Parathyroid adenoma (tissue), 2 donors: ENCODE data around the gene GAGE12D.
"Not testable (repeated sequence)": the region's sequence is repeated elsewhere in the genome, so short reads cannot be mapped to it uniquely, and the experiment has no call there.

Experiments
- H2AFZ ChIP-seq: fragments of 300-600 bp; sonication (generic); one replicate; pipeline ENCODE4 v1.7.0; 2017; ENCODE audit warnings: antibody characterized with exemption, mild to moderate bottlenecking
- H3K27ac ChIP-seq: fragments of 300-600 bp; sonication (generic); one replicate; pipeline ENCODE4 v1.7.0; 2017
- H3K27me3 ChIP-seq: fragments of 300-600 bp; sonication (generic); one replicate; pipeline ENCODE4 v1.7.0; 2017; ENCODE audit warnings: low read length; ENCODE audit not compliant: control insufficient read depth, insufficient read depth
- H3K36me3 ChIP-seq: fragments of 300-600 bp; sonication (generic); one replicate; pipeline ENCODE4 v1.7.0; 2017; ENCODE audit warnings: low read length; ENCODE audit not compliant: control insufficient read depth, insufficient read depth
- H3K4me1 ChIP-seq: fragments of 300-600 bp; sonication (generic); one replicate; pipeline ENCODE4 v1.7.0; 2017; ENCODE audit warnings: control low read depth
- H3K4me2 ChIP-seq: fragments of 300-600 bp; sonication (generic); one replicate; pipeline ENCODE4 v1.7.0; 2017; ENCODE audit warnings: low read length
- H3K4me3 ChIP-seq: fragments of 300-600 bp; sonication (generic); one replicate; pipeline ENCODE4 v1.7.0; 2017; ENCODE audit warnings: low read depth, low read length
- H3K79me2 ChIP-seq: fragments of 300-600 bp; sonication (generic); one replicate; pipeline ENCODE4 v1.7.0; 2017; ENCODE audit warnings: control low read depth
- H3K9ac ChIP-seq: fragments of 300-600 bp; sonication (generic); one replicate; pipeline ENCODE4 v1.7.0; 2017; ENCODE audit warnings: mild to moderate bottlenecking
- H3K9me3 ChIP-seq: fragments of 300-600 bp; sonication (generic); one replicate; pipeline ENCODE4 v1.7.0; 2017; ENCODE audit warnings: low read length; ENCODE audit not compliant: control insufficient read depth
- donor health status: primary hyperparathyroidism.

The GAGE12D gene, protein sequence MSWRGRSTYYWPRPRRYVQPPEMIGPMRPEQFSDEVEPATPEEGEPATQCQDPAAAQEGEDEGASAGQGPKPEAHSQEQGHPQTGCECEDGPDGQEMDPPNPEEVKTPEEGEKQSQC

DNA sequence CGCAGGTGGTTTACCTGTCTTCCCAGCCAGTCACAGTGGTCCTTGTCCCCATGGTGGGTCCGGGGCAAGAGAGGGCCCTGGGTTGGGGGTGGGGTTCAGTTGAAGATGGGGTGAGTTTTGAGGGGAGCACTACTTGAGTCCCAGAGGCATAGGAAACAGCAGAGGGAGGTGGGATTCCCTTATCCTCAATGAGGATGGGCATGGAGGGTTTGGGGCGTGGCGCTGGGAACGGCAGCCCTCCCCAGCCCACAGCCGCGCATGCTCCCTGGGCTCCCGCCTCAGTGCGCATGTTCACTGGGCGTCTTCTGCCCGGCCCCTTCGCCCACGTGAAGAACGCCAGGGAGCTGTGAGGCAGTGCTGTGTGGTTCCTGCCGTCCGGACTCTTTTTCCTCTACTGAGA, at the start of gene GAGE12D:
GAGE12D (plus strand) TSS at position 301 of the 400 bp plus-strand sequence. CDS start 1,155 bp downstream, outside the sequence.
- not testable (repeated sequence) for H3K27me3 ChIP-seq, H3K4me2 ChIP-seq, H3K36me3 ChIP-seq, H3K4me3 ChIP-seq, H3K4me1 ChIP-seq, H2AFZ ChIP-seq, H3K27ac ChIP-seq, H3K9ac ChIP-seq, H3K79me2 ChIP-seq, H3K9me3 ChIP-seq

- not testable (repeated sequence) for H3K9me3 ChIP-seq, H3K4me2 ChIP-seq, H3K79me2 ChIP-seq, H3K4me1 ChIP-seq, H3K27me3 ChIP-seq, H3K4me3 ChIP-seq, H3K27ac ChIP-seq, H3K36me3 ChIP-seq, H3K9ac ChIP-seq, H2AFZ ChIP-seq
Measured at GRCh38 chrX:49531877-49532276, 9.7 kb upstream of the GAGE12D start, which contains the start of gene GAGE12C. GAGE12C (plus strand) TSS chrX:49532177; CDS start chrX:49533332, 1,155 bp downstream.

DNA sequence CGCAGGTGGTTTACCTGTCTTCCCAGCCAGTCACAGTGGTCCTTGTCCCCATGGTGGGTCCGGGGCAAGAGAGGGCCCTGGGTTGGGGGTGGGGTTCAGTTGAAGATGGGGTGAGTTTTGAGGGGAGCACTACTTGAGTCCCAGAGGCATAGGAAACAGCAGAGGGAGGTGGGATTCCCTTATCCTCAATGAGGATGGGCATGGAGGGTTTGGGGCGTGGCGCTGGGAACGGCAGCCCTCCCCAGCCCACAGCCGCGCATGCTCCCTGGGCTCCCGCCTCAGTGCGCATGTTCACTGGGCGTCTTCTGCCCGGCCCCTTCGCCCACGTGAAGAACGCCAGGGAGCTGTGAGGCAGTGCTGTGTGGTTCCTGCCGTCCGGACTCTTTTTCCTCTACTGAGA, 9.5 kb downstream of the GAGE12D start, which contains the start of gene GAGE12E:
GAGE12E (plus strand) TSS at position 301 of the 400 bp plus-strand sequence. CDS start 1,155 bp downstream, outside the sequence.
- not testable (repeated sequence) for H3K9ac ChIP-seq, H3K36me3 ChIP-seq, H3K4me2 ChIP-seq, H2AFZ ChIP-seq, H3K79me2 ChIP-seq, H3K27ac ChIP-seq, H3K27me3 ChIP-seq, H3K4me1 ChIP-seq, H3K4me3 ChIP-seq, H3K9me3 ChIP-seq

GRCh38 chrX:49560542-49560941, 19.0 kb downstream of the GAGE12D start, which contains the start of gene GAGE12F:
GAGE12F (plus strand) TSS chrX:49560842; CDS start chrX:49561997, 1,155 bp downstream.
- H3K79me2 ChIP-seq, H3K4me3 ChIP-seq, H3K36me3 ChIP-seq, H3K27ac ChIP-seq, H3K4me1 ChIP-seq, H3K9ac ChIP-seq, H3K27me3 ChIP-seq, H3K9me3 ChIP-seq, H2AFZ ChIP-seq, H3K4me2 ChIP-seq: not testable (repeated sequence)

- not testable (repeated sequence) for H3K27ac ChIP-seq, H3K4me3 ChIP-seq, H3K9ac ChIP-seq, H3K36me3 ChIP-seq, H3K4me2 ChIP-seq, H3K79me2 ChIP-seq, H3K4me1 ChIP-seq, H2AFZ ChIP-seq, H3K9me3 ChIP-seq, H3K27me3 ChIP-seq
Measured at GRCh38 chrX:49568728-49569127, 27.2 kb downstream of the GAGE12D start.

DNA sequence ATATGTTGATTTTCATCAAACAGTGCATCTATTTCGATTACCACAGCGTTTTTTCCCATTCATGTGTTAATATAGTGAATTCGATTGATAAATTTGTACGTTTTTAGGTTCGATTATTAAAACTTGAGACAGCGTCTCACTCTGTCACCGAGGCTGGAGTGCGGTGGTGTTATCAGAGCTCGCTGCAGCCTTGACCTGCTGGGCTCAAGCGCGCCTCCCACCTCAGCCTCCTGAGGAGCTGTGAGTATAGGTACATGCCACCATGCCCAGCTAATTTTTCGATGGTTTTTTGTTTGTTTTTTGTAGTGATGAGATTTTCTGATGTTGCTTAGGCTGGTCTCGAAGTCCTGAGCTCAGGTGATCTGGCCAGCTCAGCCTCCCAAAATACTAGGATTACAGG, 27.6 kb downstream of the GAGE12D start:
- H3K79me2 ChIP-seq, H3K4me3 ChIP-seq, H2AFZ ChIP-seq, H3K27ac ChIP-seq, H3K36me3 ChIP-seq, H3K27me3 ChIP-seq, H3K4me1 ChIP-seq, H3K4me2 ChIP-seq, H3K9ac ChIP-seq, H3K9me3 ChIP-seq: not testable (repeated sequence)

DNA sequence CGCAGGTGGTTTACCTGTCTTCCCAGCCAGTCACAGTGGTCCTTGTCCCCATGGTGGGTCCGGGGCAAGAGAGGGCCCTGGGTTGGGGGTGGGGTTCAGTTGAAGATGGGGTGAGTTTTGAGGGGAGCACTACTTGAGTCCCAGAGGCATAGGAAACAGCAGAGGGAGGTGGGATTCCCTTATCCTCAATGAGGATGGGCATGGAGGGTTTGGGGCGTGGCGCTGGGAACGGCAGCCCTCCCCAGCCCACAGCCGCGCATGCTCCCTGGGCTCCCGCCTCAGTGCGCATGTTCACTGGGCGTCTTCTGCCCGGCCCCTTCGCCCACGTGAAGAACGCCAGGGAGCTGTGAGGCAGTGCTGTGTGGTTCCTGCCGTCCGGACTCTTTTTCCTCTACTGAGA, 28.6 kb downstream of the GAGE12D start, which contains the start of gene GAGE12G:
GAGE12G (plus strand) TSS at position 301 of the 400 bp plus-strand sequence. CDS start 1,155 bp downstream, outside the sequence.
- H3K4me3 ChIP-seq, H2AFZ ChIP-seq, H3K36me3 ChIP-seq, H3K9ac ChIP-seq, H3K27ac ChIP-seq, H3K79me2 ChIP-seq, H3K9me3 ChIP-seq, H3K4me1 ChIP-seq, H3K27me3 ChIP-seq, H3K4me2 ChIP-seq: not testable (repeated sequence)

GRCh38 chrX:49579649-49580048, 38.1 kb downstream of the GAGE12D start, which contains the start of gene GAGE12H:
GAGE12H (plus strand) TSS chrX:49579949; CDS start chrX:49581104, 1,155 bp downstream.
- not testable (repeated sequence) for H3K4me2 ChIP-seq, H3K27me3 ChIP-seq, H3K4me1 ChIP-seq, H3K79me2 ChIP-seq, H3K9ac ChIP-seq, H3K27ac ChIP-seq, H3K4me3 ChIP-seq, H3K9me3 ChIP-seq, H3K36me3 ChIP-seq, H2AFZ ChIP-seq

DNA sequence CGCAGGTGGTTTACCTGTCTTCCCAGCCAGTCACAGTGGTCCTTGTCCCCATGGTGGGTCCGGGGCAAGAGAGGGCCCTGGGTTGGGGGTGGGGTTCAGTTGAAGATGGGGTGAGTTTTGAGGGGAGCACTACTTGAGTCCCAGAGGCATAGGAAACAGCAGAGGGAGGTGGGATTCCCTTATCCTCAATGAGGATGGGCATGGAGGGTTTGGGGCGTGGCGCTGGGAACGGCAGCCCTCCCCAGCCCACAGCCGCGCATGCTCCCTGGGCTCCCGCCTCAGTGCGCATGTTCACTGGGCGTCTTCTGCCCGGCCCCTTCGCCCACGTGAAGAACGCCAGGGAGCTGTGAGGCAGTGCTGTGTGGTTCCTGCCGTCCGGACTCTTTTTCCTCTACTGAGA, 47.7 kb downstream of the GAGE12D start, which contains the start of gene GAGE2A:
GAGE2A (plus strand) TSS at position 301 of the 400 bp plus-strand sequence. CDS start 1,155 bp downstream, outside the sequence.
- not testable (repeated sequence) for H3K9ac ChIP-seq, H3K79me2 ChIP-seq, H3K9me3 ChIP-seq, H3K27ac ChIP-seq, H3K4me1 ChIP-seq, H2AFZ ChIP-seq, H3K36me3 ChIP-seq, H3K4me3 ChIP-seq, H3K27me3 ChIP-seq, H3K4me2 ChIP-seq

DNA sequence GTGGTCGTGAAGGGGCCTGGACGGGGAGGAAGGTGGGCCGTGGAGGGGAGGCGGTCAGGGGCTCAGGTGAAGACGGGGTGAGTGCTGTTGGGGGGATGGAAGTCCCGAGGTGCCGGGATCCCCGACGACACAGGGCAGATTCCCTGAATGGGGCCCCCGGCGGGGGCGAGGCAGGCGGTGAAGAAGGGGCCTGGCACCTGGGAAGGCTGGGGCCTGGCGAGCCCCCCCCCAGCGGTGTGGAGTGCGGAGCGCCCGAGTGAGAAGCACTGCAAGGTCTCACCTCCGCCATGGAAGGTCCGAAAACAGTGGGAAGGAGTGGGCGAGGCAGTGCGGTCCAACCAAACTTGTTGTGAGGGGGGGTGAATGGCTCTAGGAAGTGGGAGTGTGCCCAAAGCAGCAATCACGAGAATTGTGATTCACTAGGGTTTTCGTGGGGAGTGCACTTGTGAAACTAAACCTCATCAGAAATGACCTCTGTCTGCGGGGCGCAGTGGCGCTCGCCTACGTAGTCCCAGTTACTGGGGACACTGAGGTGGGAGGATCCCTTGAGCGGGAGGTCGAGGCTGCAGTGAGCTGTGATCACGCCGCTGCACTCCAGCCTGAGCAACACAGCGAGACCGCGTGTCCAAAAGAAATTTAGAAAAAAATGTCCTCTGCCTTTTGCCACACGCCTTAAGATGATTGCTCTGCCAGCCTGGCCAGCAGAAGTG, 48.4 kb downstream of the GAGE12D start:
- not testable (repeated sequence) for H3K9me3 ChIP-seq, H3K36me3 ChIP-seq, H3K4me3 ChIP-seq, H3K79me2 ChIP-seq, H3K4me1 ChIP-seq, H3K27ac ChIP-seq, H3K27me3 ChIP-seq, H2AFZ ChIP-seq, H3K9ac ChIP-seq, H3K4me2 ChIP-seq

GRCh38 chrX:49590488-49590887, 49.0 kb downstream of the GAGE12D start:
- H3K4me1 ChIP-seq, H3K79me2 ChIP-seq, H2AFZ ChIP-seq, H3K36me3 ChIP-seq, H3K9ac ChIP-seq, H3K9me3 ChIP-seq, H3K27ac ChIP-seq, H3K4me3 ChIP-seq, H3K27me3 ChIP-seq, H3K4me2 ChIP-seq: not testable (repeated sequence)
